GM18868 (cell line): ENCODE measurements around the gene RCE1.

ENCODE experiments used
- ATAC-seq: cut with Tn5 transposase; IDR thresholded peaks from one replicate; pipeline ENCODE4 v1.9.1; 2021; ENCODE audit warnings: mild to moderate bottlenecking, moderate library complexity; ENCODE audit not compliant: unreplicated experiment

RCE1 gene

DNA sequence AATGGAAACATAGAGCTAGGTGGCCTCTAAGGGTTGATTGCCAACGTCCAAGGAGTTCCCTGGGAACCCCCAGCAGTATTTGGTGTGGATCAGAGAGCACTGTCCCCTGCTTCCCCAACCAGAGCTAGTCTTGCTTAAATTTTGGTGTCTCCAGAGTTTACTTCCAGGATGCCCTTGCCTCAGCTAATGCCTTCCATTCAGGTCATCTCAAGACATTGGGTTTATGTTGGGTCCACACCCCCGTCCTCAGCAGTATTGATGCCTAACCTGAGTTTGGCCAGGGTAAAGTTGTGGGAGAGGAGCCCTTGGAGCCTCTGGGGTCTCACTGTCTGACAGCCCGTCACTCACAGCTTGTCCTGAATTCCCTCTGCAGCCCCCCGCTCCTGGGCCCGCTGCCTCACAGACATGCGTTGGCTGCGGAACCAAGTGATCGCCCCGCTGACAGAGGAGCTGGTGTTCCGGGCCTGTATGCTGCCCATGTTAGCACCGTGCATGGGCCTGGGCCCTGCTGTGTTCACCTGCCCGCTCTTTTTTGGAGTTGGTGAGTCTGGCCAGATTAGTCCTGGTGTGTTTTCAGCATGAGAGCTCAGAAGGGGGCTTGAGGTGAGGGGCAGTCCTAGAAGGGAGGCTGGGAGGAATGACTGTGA lies 1.4 kb downstream of the RCE1 start:
- no peak for ATAC-seq

DNA sequence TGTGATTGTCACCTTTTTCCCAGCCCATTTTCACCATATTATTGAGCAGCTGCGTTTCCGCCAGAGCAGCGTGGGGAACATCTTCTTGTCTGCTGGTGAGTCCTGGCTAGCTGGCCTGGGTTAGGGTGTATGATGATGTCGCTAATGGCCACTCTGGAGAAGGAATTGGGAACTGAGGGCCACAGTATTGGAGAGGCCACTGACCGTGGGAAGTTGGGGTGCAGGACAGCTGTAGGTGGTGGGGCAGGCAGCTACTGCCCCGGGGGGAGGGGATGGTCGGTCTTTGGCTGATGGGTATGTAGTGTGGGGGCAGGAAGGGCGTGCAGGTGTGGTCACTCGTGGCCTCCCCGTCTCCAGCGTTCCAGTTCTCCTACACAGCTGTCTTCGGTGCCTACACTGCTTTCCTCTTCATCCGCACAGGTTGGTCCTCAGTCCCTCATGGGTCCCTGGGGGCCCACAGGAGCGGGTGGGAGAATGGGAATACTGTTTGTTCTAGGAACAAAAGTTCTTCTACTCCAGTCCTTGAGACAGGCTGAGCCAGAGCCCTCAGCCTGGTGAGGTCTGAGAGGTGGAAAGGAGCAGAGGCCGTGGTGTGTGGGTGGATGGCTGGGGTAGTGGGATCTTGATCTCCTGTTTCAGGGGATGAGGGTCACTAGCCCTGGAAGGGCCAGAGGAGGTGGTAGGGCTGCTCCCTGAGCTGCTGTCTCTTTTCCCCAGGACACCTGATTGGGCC lies 2.1 kb downstream of the RCE1 start:
- no peak for ATAC-seq

DNA sequence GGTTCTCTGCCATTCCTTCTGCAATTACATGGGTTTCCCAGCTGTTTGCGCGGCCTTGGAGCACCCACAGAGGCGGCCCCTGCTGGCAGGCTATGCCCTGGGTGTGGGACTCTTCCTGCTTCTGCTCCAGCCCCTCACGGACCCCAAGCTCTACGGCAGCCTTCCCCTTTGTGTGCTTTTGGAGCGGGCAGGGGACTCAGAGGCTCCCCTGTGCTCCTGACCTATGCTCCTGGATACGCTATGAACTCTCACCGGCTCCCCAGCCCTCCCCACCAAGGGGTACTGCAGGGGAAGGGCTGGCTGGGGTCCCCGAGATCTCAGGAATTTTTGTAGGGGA lies 2.6 kb downstream of the RCE1 start:
- ATAC-seq = no peak

DNA sequence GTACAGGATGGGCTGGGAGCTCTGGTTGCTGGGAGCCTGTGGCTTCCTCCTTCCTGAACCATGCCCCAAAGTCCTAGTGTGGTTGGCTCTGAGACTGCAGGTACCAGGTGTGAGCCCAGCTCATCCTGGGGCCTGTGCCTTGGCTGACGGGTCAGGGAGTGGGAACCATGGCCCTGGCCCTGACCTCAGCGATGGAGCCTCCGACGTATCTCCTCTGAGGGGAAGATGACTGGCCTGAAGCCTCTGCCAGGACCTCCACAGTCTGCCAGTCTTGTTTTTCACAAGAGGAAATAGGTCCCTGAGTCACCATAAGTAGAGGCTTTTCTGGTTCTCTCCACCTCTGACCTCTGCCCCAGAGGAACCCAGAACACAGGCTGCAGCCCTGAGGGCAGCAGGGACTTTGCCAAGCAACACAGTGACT lies 3.4 kb downstream of the RCE1 start:
- no peak for ATAC-seq

DNA sequence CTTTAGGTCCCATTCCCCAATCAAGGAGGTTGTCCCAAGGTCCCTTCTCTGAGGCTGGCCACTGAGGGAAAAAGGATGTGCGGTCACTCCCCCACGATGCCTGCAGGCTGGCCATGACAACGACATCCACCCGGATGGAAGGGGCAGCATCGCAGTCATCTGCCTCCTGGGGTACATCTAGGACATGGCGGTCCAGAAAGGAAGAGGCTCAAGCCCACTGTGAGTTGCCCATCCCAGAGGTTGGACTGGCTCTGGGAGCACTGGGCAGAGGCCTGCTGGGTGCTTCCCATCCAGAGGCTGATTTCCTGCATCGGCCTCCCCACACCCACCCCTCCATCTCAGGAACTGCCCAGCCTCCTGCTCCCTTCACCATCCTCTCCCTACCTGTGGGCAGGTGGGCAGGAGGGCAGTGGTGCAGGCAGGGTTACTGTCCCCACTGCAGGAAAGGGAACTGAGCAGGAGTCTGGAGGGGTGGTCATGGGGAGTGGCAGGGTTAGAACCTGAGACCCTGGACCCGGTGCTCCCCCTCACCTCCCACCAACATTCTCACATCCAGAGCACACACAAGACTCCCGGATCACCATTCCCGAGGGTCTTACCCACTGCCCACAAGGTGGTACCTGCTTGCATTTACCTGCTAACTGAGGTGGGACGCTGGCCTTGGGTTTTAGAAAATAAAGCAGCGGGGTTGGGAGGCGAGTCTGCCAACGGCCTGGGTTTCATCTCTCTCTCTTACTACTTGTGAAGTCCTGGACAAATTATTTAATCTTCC lies 4.4 kb downstream of the RCE1 start:
- no peak for ATAC-seq

DNA sequence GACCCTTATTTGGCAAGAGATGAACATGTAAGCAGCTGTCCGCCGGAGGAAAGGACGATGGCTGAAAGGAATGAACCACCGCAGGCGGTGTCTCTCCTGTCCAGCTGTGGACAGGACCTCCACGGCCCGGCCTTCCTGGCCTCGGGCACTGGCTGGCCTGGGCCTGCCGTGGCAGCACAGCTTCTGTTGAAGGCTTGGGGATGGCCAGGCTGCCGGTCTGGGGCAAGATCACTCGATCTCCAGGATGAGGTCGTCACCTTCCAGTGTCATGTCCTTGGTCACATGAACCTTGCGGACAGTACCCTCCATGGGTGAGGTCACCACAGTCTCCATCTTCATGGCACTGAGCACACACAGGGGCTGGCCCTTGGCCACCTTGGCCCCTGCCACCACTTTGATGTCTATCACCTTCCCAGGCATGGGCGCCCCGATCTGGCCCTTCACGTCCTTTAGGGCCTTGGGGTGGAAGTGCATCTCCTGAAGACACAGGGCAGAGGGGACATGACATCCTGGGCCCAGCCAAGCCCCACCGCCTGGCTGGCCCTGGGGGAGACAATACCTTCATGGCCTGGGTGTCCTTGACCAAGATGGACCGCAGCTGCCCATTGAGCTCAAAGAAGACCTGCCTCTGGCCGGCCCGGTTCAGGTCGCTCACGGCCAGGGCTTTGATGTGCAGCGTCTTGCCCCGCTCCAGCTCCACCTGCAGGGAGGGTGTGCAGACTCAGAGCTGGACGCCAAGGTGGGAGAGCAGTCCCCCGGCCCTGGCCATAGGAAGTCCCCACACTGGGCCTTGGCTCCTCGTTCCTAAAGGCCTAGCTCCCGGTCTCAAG lies 5.6 kb downstream of the RCE1 start:
- no peak for ATAC-seq

DNA sequence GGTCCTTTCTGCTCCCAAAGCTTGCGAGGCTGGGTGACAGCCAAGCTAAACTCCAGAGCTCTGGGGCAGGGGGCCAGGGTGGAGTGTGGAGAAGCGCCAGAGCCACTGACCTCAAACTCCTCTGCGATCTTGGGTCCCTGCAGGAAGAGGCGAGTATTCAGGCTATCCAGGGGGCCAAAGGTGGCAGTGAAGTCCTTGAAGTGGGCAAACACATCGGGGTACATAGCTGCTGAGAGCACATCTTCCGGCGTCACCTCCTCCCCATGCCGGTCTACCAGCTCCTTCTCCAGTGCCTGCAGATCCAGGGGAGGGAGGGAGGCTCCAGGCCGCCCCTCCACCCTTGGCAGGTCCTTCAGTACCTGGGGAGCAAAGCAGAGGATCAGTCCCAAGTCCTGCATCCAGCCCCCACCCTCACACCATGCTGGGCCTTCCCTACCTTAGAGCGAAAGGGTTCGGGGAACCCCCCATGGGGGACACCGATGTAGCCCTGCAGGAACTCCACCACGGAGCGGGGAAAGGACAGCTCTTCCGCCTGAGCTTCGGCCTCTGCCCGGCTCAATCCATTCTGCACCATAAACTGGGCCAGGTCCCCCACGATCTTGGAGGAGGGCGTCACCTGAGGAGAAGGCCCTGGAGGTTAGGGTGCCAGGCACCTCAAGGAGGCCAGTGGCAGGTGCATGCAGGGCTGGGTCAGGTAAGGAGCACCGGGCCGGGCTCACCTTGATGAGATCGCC lies 6.4 kb downstream of the RCE1 start:
- no peak for ATAC-seq

DNA sequence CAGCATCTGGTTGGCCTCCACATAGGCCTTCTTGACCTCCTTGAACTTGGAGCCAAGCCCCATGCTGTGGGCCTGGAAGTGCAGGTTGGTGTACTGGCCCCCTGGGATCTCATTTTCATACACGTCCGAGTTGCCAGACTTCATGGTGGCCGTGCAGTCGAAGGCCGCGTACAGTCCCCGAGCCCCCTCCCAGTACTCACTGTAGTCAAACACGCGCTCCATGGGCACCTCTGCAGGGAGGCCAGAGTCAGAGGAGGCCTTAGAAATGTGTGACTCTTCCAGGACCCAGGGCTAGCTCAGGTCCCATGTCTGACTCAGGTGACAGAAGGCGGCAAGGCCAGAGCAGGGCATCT lies 7.0 kb downstream of the RCE1 start:
- ATAC-seq = no peak

DNA sequence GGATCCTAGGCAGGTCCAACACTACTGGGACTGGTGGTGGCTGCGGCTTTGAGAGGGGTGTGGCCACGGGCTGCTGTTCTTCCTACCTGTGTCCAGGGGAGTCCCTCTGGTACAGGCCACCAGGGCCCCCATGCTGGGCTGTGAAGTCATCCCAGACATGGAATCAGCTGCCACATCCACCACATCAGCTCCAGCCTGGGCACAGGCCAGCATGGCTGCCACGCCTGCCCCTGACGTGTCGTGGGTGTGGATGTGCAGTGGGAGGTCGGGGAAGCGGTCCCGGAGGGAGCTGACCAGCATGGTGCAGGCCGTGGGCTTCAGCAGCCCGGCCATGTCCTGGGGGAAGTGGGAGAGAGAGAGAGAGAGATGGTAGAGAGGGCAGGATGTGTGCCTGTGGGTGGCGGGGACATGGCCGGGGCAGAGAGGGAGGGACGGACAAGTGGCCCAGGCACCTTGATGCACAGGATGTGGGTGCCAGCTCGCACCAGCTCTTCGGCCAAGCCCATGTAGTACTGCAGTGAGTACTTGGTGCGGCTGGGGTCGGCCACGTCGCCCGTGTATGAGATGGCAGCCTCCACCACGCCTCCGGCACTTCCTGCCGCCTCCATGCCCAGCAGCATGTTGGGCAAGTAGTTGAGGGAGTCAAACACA lies 7.5 kb downstream of the RCE1 start:
- no peak for ATAC-seq

DNA sequence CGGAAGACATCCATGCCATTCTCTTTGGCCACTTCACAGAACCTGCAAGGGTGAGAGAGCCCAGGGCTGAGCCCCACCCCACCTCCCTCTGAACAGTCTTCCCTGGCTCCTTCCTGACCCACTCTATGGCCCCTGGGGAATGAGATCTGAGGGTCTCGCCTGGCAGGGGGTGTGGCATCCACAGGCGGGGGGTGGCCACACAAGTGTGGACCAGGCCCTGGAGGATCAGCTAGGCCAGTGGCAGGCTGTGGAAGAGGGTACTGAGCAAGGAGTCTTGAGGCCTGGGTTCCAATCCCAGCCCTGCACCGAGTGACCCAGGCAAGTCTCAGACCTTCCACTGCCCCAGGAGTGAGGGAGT lies 8.0 kb downstream of the RCE1 start:
- no peak for ATAC-seq

DNA sequence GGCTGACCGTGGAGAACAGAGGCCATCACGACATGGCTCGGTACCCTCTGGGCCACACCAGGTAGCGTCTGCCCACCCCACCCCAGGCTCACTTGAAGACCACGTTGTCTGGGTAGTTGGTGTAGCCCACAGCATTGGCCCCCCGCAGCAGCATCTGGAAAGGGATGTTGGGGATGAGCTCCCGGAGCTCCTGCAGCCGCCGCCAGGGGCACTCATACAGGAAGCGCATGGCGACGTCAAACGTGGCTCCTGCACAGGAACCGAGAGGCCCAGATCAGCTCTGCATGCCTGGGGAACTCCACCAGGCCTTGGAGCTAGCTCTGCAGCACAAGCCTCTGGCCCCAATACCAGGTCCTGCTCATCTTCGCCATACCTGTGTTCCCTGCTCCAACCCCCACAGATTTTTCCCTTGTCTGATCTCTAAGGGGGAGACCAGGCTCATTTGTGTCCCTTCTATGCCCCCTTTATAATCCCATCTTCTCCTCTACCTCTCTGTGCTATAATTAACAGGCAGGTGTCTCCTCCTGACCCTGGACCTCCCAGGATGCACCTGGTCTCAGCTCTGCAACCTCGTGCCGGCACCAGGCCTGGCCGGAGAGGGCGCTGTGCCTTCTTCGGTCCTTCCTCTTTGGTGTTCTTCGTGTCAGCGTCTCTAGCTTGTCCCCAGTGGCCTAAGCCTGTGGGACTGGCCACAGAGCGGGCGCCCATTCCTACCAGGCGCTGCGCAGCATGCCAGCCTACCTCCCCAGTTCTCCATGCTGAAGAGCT lies 8.6 kb downstream of the RCE1 start:
- ATAC-seq = no peak

DNA sequence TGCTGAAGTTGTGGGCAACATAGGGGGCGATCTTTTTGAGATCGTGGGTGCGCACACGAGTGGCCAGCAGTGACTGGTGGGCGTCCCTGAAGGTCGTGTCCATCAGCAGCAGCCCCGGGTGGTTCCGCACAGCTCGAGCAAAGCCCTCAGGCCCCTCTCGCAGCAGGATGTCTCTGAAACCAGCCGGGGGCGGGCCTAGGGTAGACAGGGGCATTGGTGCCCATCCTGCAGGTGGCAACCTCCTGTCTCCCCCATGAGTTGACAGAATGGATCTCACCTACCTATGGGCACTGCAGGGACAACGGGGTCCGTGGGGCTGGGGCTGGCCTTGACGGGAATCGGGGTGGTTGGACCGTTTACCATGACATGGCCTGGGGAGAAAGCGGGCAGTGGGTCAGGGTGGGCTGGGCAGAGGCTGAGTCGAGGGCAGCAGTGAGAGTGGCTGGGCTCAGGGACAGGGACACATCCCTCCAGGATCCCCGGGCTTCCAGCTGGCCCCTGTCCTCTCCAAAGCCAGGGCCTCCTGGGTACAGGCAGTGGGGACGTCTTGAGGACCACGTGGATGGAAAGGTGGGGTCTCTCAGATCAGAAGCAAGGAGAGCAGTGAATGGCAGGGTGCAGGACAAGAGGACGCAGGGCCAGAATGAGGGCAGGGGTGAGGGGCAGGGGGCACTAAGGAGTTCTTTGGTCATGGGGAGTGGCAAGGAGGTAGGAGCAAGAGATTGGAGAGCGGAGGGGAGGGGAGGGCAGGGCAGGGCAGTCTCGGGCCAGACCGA lies 9.4 kb downstream of the RCE1 start:
- no peak for ATAC-seq

DNA sequence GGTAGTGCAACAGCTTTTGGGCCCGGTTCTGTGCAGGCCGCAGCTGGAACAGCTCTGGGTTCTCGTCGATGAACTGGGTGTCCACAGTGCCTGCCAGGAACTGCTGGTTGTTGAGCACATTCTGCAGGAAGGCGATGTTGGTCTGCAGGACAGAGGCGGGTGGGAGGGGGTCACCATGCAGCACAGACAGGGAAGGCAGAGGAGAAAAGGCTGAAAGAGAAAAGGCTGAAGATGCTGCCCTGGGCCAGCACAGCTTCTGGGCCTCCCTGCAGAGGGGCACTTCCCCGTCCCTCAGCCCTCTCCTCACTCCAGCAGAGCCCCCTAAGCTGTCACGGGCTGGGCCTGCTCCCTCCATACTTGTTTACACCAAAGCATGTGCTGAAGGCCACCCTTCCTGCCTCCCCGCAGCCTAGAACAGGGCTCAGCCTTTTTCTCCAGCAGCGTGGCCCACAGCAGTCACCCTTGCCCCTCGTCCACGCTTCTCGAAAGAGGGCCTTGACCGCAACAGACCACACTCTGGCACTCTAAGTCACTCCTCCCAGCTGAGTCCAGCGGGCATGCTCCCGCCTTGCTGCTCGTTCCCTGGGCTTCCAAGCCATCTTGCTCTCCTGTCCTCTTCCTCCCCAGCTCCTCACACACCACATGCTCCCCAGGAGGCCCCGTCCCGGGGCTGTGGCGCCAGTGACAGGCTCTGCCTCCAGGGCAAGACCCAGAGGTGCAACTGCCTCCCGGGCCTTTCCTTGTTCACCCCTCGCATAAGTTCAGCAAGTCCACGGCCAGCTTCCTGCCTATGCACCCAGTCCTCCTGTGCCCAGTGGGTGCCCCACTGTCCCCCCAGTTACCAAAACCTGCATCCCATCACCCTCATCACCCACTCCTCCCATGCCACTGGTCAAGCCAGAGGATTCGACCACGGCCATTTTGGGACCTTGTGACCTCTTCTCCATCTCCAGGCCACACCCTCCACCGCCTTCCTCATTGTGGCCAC lies 10.3 kb downstream of the RCE1 start:
- no peak for ATAC-seq

DNA sequence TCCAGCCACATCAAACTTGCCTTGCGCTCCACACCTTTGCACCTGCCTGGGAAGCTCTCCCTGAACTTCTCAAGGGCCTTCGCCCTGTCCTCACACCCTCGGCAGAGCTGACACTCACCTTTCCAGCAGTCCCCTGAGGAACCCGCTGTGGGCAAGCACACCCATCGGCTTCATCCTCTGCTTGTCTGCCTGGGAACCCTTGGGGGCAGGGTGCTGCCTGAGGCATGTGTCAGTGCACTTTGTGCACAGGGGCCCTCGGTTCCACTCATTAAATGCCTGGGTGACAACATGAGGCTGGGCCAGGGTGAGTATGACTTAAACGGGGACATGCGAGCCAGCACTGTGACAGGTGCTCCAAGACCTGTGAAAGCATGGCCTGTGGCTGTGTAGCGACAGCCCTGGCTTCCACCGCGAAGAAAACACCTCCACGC lies 11.0 kb downstream of the RCE1 start:
- ATAC-seq = no peak

DNA sequence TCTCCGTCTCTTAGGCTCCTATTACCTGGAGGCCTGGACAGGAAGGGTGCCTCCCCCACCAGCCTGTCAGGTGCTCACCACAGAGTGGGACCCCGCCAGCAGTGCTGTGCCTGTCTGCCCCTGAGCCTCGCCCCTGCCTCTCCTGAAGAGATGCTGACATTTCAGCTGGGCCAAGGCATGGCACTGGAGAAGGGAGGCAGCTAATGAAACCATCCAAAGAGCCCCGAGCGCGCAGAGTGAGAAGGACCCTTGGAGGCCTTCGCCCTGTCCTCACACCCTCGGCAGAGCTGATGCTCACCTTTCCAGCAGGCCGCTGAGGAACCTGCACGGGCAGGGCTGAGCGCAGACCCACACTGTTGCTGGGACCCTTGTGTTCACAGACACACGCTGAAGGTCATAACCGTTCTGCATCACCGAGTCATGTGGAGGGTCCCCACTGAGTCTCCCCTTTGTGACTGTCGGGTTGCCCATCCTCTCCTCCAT lies 11.5 kb downstream of the RCE1 start:
- ATAC-seq = no peak

DNA sequence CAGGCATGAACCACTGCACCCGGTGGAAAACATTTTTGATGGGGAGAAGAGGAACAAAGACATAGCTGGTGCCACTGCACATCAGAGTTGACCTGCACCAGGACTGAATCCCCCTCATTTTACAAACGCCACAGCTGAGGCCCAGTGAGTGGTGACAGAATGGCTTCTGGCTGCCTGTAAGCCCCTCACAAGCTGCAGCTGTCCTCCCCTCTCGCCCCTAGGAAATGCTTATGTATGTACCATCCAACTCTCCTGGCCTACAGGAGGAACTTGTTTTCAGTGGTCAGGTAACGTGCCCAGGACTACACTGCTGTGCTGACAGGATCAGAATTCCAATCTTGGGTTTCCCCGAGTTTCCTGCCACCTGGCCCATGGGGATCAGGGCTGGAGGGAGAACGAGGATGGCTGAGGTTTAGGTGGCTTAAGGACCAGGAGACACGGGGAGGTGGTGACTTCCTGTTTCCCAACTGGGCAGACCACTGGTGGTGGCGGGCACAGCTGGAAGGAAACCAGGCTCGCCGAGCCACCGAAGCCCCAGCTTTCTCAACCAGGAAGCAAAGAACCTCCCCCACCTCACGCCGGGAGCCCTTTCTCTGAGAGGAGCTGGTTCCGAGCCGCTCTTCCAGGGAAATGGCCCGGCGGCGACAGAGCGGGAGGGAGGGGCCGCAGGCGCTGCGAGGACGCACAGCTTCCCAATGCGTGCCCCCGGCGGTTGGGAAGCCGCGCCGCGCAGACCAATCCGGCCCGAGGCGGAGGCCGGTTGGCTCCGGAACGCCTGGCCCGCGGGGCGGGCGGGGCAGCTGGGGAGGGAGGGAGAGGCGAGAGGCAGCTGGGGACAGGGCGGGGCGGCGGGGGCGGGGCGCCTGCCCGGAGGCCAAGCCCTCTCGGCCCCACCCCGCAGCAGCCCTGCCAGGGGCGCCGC lies 12.6 kb downstream of the RCE1 start:
- peak; percentile 77 for ATAC-seq
